Activated T-cell treated with anti-CD3 and anti-CD28 coated beads, Interleukin-2, amount 50 U/mL, for 72 hours (primary cell): ENCODE measurements around the gene AP3D1. TPM values are rescaled to one million over a fixed set of nuclear protein-coding genes. Genes with fewer than 3 reads are reported as not detected.
"Not testable (repeated sequence)": the region's sequence is repeated elsewhere in the genome, so short reads cannot be mapped to it uniquely, and the experiment has no call there.

Experiments
- ATAC-seq, 2 donors: fragments of 150-1000 bp; cut with Tn5 transposase; replicated peaks in 1 of 2; 2 replicates each; pipeline ENCODE4 v1.10.0; 2021; ENCODE audit warnings: moderate library complexity in 2 of 2, mild to moderate bottlenecking in 1 of 2
- DNase-seq, 2 donors: peaks; one replicate each; pipeline ENCODE4 v3.0.0; 2021 to 2022; ENCODE audit warnings: mixed read lengths in 1 of 2
- H3K27ac Mint-ChIP-seq: one replicate; pipeline ENCODE4 v1.8.0; 2022; ENCODE audit warnings: mild to moderate bottlenecking, moderate library complexity, mixed read lengths
- H3K27me3 Mint-ChIP-seq: one replicate; pipeline ENCODE4 v1.8.0; 2022; ENCODE audit warnings: low read depth, mixed read lengths
- H3K36me3 Mint-ChIP-seq, 2 donors: one replicate each; pipeline ENCODE4 v1.8.0; 2022; ENCODE audit warnings: mixed read lengths in 2 of 2, mild to moderate bottlenecking in 1 of 2; ENCODE audit not compliant: insufficient read depth in 2 of 2
- H3K4me1 Mint-ChIP-seq: one replicate; pipeline ENCODE4 v1.8.0; 2022; ENCODE audit warnings: low read depth, mixed read lengths
- H3K4me3 Mint-ChIP-seq, 2 donors: one replicate each; pipeline ENCODE4 v1.8.0; 2022; ENCODE audit warnings: mild to moderate bottlenecking in 2 of 2, mixed read lengths in 2 of 2, moderate library complexity in 2 of 2
- H3K9me3 Mint-ChIP-seq, 2 donors: one replicate each; pipeline ENCODE4 v1.8.0; 2022; ENCODE audit warnings: mixed read lengths in 2 of 2
- total RNA-seq, 2 donors: library from RNA; stranded (reverse); gene quantifications; one replicate each; pipeline ENCODE4 v1.2.3, GENCODE V29; 2022

The AP3D1 gene
- total RNA-seq, 2 donors from 2014 or later: 111 to 114 TPM

- H3K4me3 Mint-ChIP-seq: no peak overlapping the region
- peaks cover 0 to 6% of the 10 kb centered on the region in 2 donors for H3K9me3 Mint-ChIP-seq
- DNase-seq (no peak), ATAC-seq (no peak)
- no peak overlapping the region for H3K27ac Mint-ChIP-seq
- H3K4me1 Mint-ChIP-seq: peaks cover 2% of the 10 kb centered on the region
- H3K27me3 Mint-ChIP-seq: no peaks in the 10 kb centered on the region
- H3K36me3 Mint-ChIP-seq: peaks cover 15 to 20% of the 10 kb centered on the region in 2 donors
These were observed 51.2 kb downstream of the AP3D1 start for GRCh38 chr19:2099937-2100718.

- Mint-ChIP-seq H3K36me3 (peaks cover 18 to 19% of the 10 kb centered on the region in 2 donors), H3K4me3 (no peak overlapping the region), H3K4me1 (peaks cover 13% of the 10 kb centered on the region), H3K27me3 (no peaks in the 10 kb centered on the region), H3K9me3 (peaks cover 0 to 4% of the 10 kb centered on the region in 2 donors), H3K27ac (no peak overlapping the region)
- ATAC-seq (no peak), DNase-seq (no peak)
These were observed 52.3 kb downstream of the AP3D1 start for GRCh38 chr19:2099054-2099501.

GRCh38 chr19:2097886-2098327, 53.5 kb downstream of the AP3D1 start:
- Mint-ChIP-seq H3K9me3 (no peaks in the 10 kb centered on the region), H3K36me3 (peaks cover 14 to 15% of the 10 kb centered on the region in 2 donors), H3K27me3 (no peaks in the 10 kb centered on the region), H3K27ac (no peak overlapping the region), H3K4me3 (peak overlapping the region; percentile 90 to 91), H3K4me1 (peaks cover 25% of the 10 kb centered on the region)
- no peak for DNase-seq
- ATAC-seq: no peak

- peak; percentile 49 to 56 for DNase-seq
- peak; percentile 0 to 2 for ATAC-seq
- Mint-ChIP-seq H3K27ac (no peak overlapping the region), H3K9me3 (no peaks in the 10 kb centered on the region), H3K36me3 (peaks cover 14 to 15% of the 10 kb centered on the region in 2 donors), H3K4me1 (peaks cover 30% of the 10 kb centered on the region), H3K27me3 (no peaks in the 10 kb centered on the region), H3K4me3 (peak overlapping the region; percentile 90 to 91)
These were observed 54.0 kb downstream of the AP3D1 start for GRCh38 chr19:2097203-2097885.

GRCh38 chr19:2096480-2097202, 54.7 kb downstream of the AP3D1 start, which contains the start of gene IZUMO4:
Gene IZUMO4 (plus strand): TSS chr19:2096915. CDS start chr19:2096946, 31 bp downstream.
- Mint-ChIP-seq H3K27ac (peak within 1 kb of the TSS; percentile 90), H3K4me3 (peak within 1 kb of the TSS; percentile 99), H3K4me1 (peaks cover 34% of the 10 kb centered on the region), H3K9me3 (no peaks in the 10 kb centered on the region), H3K27me3 (no peaks in the 10 kb centered on the region), H3K36me3 (peaks cover 10 to 12% of the 10 kb centered on the region in 2 donors)
- DNase-seq (peak; percentile 99 to 100), ATAC-seq (peak; percentile 87)

GRCh38 chr19:2096034-2096479, 55.3 kb downstream of the AP3D1 start, which contains the start of gene MOB3A:
Gene MOB3A (minus strand): TSS chr19:2096326. CDS start chr19:2078560, 17,766 bp downstream.
- Mint-ChIP-seq H3K4me3 (peak within 1 kb of the TSS; percentile 99), H3K36me3 (peaks cover 10 to 12% of the 10 kb centered on the region in 2 donors), H3K4me1 (peaks cover 36% of the 10 kb centered on the region), H3K9me3 (no peaks in the 10 kb centered on the region), H3K27ac (peak within 1 kb of the TSS; percentile 96), H3K27me3 (no peaks in the 10 kb centered on the region)
- ATAC-seq (peak; percentile 65 to 69), DNase-seq (peak; percentile 92)

- Mint-ChIP-seq H3K36me3 (peaks cover 10 to 12% of the 10 kb centered on the region in 2 donors), H3K4me1 (peaks cover 76% of the 10 kb centered on the region)
- not testable (repeated sequence) for H3K4me3 Mint-ChIP-seq, H3K27me3 Mint-ChIP-seq, DNase-seq, H3K27ac Mint-ChIP-seq, H3K9me3 Mint-ChIP-seq, ATAC-seq
These were observed 59.3 kb downstream of the AP3D1 start for GRCh38 chr19:2091926-2092525.

GRCh38 chr19:2089727-2090053, 61.7 kb downstream of the AP3D1 start:
- Mint-ChIP-seq H3K36me3 (peaks cover 10% of the 10 kb centered on the region in 2 donors), H3K27me3 (no peaks in the 10 kb centered on the region), H3K4me3 (peak overlapping the region; percentile 88 to 90), H3K9me3 (no peaks in the 10 kb centered on the region), H3K27ac (peak overlapping the region; percentile 82), H3K4me1 (peaks cover 89% of the 10 kb centered on the region)
- ATAC-seq: no peak
- no peak for DNase-seq

DNA sequence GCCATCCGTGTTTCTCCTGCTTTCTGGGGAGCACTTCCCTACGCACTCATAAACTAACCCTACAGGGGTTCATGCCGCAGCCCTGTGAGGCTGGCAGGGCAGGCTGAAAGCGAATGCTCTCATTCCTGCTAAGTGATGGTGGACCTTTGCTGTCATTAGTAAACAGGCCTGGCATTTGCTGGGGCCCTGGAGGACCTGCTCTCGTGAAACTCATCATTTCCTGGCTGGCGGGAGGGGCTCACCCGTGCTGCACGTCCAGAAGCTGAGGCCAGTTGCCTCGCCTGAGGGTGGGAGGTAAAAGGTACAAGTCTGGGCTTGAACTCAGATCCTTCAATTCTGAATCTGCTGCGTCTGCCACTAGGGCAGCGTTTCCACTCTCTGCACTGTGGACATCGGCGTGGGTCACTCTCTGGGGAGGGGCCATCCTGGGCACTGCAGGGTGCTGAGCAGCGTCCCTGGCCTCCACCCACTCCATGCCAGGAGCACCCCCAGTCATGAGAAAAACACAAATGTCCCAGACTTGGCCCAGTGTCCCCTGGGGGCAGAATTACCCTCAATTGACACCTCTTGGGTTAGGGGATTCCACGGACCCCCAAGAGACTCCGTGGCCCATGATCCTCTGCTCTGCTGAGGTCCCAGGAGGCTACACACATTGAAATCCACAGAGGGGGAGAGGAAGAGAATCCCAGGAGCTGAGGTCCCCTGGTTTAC, 62.2 kb downstream of the AP3D1 start:
- no peak for DNase-seq
- Mint-ChIP-seq H3K27me3 (no peaks in the 10 kb centered on the region), H3K36me3 (peaks cover 4 to 5% of the 10 kb centered on the region in 2 donors), H3K4me3 (peak overlapping the region; percentile 70 to 90), H3K4me1 (peaks cover 84% of the 10 kb centered on the region), H3K27ac (peak overlapping the region; percentile 38), H3K9me3 (no peaks in the 10 kb centered on the region)
- no peak for ATAC-seq

DNA sequence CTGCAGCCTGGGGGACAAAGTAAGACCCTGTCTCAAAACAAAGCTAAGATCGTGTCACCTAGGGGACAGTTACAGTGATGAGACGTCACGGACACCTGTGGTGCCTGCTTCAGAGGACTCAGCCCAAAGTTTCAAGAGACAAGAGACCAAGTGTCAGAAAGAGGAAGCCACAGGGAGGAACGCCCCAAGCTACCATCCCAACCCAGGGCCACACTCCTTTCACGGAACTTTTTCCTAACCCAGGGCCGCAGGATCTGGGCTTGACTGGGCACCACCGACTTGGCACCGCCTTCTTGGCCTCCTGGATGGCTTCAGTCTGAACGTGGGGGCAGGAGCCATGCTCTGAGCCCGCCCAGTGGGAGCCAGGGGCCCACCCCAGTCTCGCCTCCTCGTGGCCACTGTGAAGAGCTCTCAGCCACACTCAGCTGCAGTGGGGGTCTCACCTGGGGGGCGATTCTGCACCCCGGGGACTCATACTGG, 63.7 kb downstream of the AP3D1 start:
- DNase-seq (no peak), ATAC-seq (no peak)
- H3K4me1 Mint-ChIP-seq: peaks cover 76% of the 10 kb centered on the region
- no peaks in the 10 kb centered on the region for H3K27me3 Mint-ChIP-seq
- peaks cover 9 to 12% of the 10 kb centered on the region in 2 donors for H3K36me3 Mint-ChIP-seq
- H3K27ac Mint-ChIP-seq: peak overlapping the region; percentile 72
- H3K9me3 Mint-ChIP-seq: no peaks in the 10 kb centered on the region
- peak overlapping the region; percentile 72 to 85 for H3K4me3 Mint-ChIP-seq

GRCh38 chr19:2086695-2087620, 64.4 kb downstream of the AP3D1 start:
- peak; percentile 12 to 14 for ATAC-seq
- peak overlapping the region; percentile 72 to 85 for H3K4me3 Mint-ChIP-seq
- peak overlapping the region; percentile 72 for H3K27ac Mint-ChIP-seq
- not testable (repeated sequence) for H3K9me3 Mint-ChIP-seq, DNase-seq, H3K27me3 Mint-ChIP-seq
- H3K36me3 Mint-ChIP-seq: peaks cover 9 to 13% of the 10 kb centered on the region in 2 donors
- peaks cover 76% of the 10 kb centered on the region for H3K4me1 Mint-ChIP-seq
